BJ (cell line): ENCODE measurements around the gene BRICD5. TPM values are rescaled to one million over a fixed set of nuclear protein-coding genes. Genes with fewer than 3 reads are reported as not detected.

Experiments used
- CTCF ChIA-PET: fragments of 350-600 bp; formaldehyde crosslinking; extraction: SDS; loops from one replicate; lab custom pipeline; 2021; ENCODE audit warnings: antibody characterized with exemption, inconsistent platforms; lab: Yijun Ruan, JAX
- POLR2A ChIA-PET: fragments of 300-600 bp; sonication (Branson Sonifier 250); formaldehyde crosslinking; extraction: SDS; loops from one replicate; lab custom pipeline; 2021; ENCODE audit warnings: antibody characterized with exemption; lab: Charles Lee
- DNase-seq: peaks from one replicate; pipeline ENCODE4 v3.0.0-alpha.2; 2011; ENCODE audit warnings: low read depth
- H3K27me3 ChIP-seq: 2 replicates; pipeline ENCODE4 v1.6.0; 2011; ENCODE audit warnings: low read length; ENCODE audit not compliant: control insufficient read depth, insufficient read depth
- H3K36me3 ChIP-seq: 2 replicates; pipeline ENCODE4 v1.5.1; 2011; ENCODE audit warnings: low read length; ENCODE audit not compliant: control insufficient read depth, insufficient read depth
- H3K4me3 ChIP-seq: 2 replicates; pipeline ENCODE4 v1.5.1; 2011; ENCODE audit warnings: low read depth, mild to moderate bottlenecking, control low read depth, low read length
- polyA plus RNA-seq: library from polyadenylated mRNA; depleted of rRNA; stranded (reverse); fragments of >200 nt; gene quantifications from 2 replicates; pipeline ENCODE4 v1.2.3, GENCODE V29; 2011
- TF ChIP-seq, protein P1 (sequence below): IDR thresholded peaks from 2 replicates; pipeline ENCODE4 v1.5.1; 2011; ENCODE audit warnings: low read depth, mild to moderate bottlenecking, control low read depth, inconsistent platforms, low read length, moderate library complexity; ENCODE audit not compliant: insufficient read depth

BRICD5 gene
- polyA plus RNA-seq, 1 experiment = 1.5 TPM

GRCh38 chr16:2238838-2239675 is 28.4 kb upstream of the BRICD5 start:
- ChIA-PET CTCF (interaction anchor here (0.8 to 0.9 kb wide), 2 partner anchors 11 to 13 kb away, joined by 3 read pairs; partner anchors contain the start of gene ECI1), POLR2A (no interaction called here)
- TF ChIP-seq, protein P1, sequence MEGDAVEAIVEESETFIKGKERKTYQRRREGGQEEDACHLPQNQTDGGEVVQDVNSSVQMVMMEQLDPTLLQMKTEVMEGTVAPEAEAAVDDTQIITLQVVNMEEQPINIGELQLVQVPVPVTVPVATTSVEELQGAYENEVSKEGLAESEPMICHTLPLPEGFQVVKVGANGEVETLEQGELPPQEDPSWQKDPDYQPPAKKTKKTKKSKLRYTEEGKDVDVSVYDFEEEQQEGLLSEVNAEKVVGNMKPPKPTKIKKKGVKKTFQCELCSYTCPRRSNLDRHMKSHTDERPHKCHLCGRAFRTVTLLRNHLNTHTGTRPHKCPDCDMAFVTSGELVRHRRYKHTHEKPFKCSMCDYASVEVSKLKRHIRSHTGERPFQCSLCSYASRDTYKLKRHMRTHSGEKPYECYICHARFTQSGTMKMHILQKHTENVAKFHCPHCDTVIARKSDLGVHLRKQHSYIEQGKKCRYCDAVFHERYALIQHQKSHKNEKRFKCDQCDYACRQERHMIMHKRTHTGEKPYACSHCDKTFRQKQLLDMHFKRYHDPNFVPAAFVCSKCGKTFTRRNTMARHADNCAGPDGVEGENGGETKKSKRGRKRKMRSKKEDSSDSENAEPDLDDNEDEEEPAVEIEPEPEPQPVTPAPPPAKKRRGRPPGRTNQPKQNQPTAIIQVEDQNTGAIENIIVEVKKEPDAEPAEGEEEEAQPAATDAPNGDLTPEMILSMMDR = no peak
- peaks cover 16% of the 10 kb centered on the region for H3K36me3 ChIP-seq
- no peak overlapping the region for H3K4me3 ChIP-seq
- H3K27me3 ChIP-seq = no peaks in the 10 kb centered on the region
- no peak for DNase-seq

- H3K4me3 ChIP-seq = no peak overlapping the region
- peaks cover 20% of the 10 kb centered on the region for H3K36me3 ChIP-seq
- ChIA-PET POLR2A (no interaction called here), CTCF (interaction anchor here (0.8 to 0.9 kb wide), 2 partner anchors 12 to 13 kb away, joined by 3 read pairs; partner anchors contain the start of gene ECI1)
- no peak for DNase-seq
- no peaks in the 10 kb centered on the region for H3K27me3 ChIP-seq
- TF ChIP-seq, protein P1 = no peak
Observed at GRCh38 chr16:2238150-2238837, 27.6 kb upstream of the BRICD5 start.

DNA sequence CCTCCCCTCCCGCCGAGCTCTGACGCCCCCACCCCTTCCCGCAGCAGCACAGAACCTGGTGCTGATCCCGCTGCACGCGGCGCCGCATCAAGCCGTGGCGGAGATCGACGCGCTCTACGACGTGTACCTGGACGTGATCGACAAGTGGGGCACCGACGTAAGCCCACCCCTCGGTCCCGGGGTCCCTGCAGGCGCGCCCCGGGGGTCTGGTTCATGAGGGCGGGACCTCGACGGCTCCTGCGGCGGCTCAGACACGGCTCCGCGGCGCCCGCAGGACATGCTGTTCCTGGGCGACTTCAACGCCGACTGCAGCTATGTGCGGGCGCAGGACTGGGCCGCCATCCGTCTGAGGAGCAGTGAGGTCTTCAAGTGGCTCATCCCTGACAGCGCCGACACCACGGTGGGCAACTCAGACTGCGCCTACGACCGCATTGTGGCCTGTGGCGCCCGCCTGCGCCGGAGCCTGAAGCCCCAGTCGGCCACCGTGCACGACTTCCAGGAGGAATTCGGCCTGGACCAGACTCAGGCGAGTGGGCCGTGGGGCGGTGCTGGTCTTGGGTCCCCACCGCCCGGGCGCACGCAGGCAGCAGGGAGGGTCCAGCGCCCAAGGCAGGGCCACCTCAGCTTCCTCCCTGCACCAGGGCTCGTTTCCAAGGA is 27.0 kb upstream of the BRICD5 start:
- ChIA-PET POLR2A (no interaction called here), CTCF (no interaction called here)
- H3K36me3 ChIP-seq = peaks cover 23% of the 10 kb centered on the region
- DNase-seq = no peak
- H3K27me3 ChIP-seq = no peaks in the 10 kb centered on the region
- H3K4me3 ChIP-seq = no peak overlapping the region
- TF ChIP-seq, protein P1 = no peak

DNA sequence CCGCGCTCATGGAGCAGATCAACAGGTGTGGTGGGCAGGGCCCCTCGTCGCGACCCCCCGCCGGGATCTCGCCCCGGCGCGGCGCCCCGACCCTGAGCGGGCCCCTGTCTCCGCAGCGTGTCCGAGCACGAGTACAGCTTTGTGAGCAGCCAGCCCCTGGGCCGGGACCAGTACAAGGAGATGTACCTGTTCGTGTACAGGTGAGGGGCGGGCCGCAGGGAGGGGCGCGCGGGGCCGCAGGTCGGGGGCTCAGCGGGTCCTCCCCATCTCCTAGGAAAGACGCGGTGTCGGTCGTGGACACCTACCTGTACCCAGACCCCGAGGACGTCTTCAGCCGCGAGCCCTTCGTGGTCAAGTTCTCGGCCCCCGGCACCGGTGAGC is 26.4 kb upstream of the BRICD5 start:
- CTCF ChIA-PET = no interaction called here
- TF ChIP-seq, protein P1 = no peak
- POLR2A ChIA-PET = no interaction called here
- Histone ChIP-seq H3K36me3 (peaks cover 25% of the 10 kb centered on the region), H3K27me3 (no peaks in the 10 kb centered on the region), H3K4me3 (no peak overlapping the region)
- DNase-seq = no peak
